GM12872 (cell line): Measurements from ENCODE around the gene OLFM1.

Experiments
- TF ChIP-seq, protein P1 (sequence below): IDR thresholded peaks from 3 replicates; pipeline ENCODE4 v1.5.1; 2011; ENCODE audit warnings: low read depth, mild to moderate bottlenecking, low read length, moderate library complexity; ENCODE audit not compliant: insufficient read depth

OLFM1 gene

DNA sequence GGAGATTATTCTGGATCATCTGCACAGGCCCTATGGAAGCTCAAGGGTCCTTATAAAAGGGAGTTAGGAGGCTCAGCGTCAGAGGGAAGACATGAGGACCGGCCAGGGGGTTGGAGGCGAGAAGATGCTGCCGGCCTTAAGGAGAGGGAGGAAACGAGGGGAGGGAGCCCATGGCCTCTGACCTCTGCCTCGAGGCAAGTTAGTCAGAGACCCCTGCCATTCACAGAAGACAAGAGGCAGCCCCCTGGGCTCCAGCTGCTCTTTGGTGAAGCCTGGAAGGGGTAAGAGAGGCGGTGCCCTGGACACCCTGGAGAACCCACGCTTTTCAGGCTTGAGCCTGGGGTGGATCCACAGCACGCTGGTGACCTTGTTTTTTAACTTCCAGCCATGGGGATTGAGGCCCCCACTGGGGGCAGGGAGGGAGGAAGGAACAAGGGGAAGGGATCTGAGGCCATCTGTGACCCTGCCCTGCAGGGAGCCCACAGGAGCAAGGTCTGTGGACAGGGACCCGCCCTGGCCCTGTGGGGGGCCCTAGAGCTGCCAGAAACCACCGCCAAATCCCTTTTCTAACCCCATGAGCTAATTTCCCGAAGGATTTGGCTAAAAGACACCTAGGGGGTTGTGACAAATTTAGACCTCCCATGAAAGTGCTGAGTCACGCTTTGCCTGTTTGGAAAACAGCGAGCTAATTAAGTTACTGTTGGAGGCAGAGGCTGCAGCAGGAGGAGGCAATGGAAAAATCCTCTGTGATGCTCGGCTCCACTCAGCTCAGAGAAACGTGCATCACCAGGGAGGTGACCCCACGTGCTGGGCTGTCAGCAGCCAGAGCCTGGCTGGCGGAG is 49.7 kb downstream of the OLFM1 start:
- TF ChIP-seq, protein P1, sequence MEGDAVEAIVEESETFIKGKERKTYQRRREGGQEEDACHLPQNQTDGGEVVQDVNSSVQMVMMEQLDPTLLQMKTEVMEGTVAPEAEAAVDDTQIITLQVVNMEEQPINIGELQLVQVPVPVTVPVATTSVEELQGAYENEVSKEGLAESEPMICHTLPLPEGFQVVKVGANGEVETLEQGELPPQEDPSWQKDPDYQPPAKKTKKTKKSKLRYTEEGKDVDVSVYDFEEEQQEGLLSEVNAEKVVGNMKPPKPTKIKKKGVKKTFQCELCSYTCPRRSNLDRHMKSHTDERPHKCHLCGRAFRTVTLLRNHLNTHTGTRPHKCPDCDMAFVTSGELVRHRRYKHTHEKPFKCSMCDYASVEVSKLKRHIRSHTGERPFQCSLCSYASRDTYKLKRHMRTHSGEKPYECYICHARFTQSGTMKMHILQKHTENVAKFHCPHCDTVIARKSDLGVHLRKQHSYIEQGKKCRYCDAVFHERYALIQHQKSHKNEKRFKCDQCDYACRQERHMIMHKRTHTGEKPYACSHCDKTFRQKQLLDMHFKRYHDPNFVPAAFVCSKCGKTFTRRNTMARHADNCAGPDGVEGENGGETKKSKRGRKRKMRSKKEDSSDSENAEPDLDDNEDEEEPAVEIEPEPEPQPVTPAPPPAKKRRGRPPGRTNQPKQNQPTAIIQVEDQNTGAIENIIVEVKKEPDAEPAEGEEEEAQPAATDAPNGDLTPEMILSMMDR, result no peak

DNA sequence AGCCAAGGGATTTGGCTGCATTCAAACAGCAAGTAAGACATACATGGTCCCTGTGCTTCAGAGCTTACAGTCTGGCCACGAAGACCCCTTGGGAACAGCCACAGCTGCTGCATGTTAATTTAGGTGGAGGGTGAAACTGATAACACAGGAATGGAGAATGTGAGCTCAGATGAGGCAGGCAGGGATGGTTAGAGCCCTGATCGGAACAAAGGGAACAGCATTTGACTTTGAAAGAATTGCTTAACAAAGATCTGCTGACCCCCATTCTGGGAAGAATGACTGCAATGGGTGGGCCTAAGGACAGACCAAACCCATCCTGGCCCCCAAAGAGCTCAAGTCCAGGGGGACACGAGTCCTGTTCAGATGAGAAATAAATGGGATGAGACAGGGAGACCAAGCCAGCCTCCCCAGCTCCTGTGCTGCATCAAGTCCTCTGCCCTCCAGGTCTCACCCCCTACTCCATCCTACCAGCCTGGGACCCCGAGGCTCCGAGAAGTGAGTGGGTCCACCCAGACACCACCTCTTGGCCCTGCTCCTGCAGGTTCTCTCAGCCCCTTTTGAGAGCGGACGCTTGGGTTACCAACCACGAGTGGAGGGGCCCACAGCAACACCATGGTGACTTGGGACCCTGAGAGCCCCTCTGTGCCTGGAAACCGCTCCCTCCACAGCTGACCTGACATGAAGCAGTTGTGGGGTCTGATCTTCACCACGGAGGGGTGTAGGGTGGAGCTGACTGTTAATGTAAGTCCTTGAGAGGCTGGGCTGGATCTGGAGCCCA is 50.8 kb downstream of the OLFM1 start:
- TF ChIP-seq, protein P1, result no peak

DNA sequence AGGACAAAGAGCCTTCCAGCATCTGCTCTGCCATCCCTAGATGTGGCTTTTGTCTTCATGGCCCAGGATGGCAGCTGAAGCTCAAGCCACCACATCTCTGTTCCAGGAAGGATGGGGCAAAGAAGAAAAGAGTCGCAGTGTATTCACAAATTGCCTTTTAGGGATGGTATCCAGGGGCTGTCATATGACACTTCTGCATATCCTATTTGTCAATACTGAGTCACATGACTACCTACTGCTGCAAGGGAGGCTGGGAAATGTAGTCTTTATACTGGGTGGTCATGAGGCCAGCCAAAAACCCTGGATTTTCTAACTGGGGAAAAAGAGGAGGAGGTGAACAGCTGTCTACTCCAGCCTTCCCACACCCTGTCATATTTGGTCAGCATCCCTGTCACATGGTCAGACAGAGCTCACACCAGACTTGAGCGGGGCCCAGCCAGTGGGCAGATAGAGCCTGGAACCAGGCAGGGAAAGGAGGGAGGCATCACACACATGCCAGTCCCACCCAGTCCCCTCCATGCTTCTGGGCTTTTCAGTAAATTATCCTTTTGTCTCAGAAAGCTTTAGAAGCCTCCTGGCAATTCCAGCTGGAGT is 52.0 kb downstream of the OLFM1 start:
- TF ChIP-seq, protein P1, result no peak

DNA sequence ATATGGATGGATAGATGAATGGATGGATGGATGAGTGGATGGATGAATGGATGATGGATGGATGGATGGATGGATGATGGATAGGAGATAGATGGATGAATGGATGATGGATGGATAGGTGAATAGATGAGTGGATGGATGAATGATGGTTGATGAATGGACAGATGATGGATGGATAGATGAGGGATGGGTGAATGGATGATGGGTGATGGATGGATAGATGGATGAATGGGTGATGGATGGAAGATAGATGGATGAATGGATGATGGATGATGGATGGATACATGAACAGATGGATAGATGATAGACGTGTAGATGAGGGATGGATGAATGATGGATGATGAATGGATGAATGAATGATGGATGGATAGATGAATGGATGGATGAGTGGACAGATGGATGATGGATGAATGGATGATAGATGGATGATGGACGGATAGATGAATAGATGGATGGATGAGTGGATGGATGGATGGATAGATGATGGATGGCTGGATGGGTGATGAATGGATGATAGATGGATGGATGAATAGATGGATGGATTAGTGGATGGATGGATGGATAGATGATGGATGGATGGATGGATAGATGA is 53.8 kb downstream of the OLFM1 start:
- TF ChIP-seq, protein P1, result no peak

DNA sequence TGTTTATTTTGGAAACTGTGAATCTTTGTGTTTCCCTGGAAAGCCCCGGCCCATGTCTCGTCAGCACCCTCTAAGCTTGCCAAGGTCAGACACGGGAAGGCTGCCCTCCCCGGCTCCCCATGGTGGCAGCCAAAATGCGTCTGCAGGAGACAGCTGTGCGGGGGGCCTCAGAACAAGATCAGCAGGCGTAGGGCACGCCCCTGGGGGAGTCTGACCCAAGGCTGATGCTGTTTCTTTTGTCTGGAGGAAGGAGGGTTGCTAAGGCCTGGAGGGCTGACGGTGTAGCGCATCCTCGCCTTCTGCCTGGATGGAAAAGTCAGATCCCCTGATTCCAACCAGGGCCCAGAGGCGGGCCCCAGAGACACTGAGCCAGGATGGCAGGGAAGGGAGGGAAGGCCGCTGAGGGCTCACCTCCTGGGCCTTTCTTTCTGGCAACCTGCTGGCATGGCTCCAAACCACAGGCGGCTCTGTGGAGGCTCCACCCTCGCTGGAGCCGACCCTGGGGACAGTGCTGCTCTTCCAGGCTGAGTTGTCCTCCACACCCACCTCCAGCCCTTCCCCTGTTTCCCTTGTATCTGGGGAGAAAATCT is 57.2 kb downstream of the OLFM1 start:
- TF ChIP-seq, protein P1, result no peak

DNA sequence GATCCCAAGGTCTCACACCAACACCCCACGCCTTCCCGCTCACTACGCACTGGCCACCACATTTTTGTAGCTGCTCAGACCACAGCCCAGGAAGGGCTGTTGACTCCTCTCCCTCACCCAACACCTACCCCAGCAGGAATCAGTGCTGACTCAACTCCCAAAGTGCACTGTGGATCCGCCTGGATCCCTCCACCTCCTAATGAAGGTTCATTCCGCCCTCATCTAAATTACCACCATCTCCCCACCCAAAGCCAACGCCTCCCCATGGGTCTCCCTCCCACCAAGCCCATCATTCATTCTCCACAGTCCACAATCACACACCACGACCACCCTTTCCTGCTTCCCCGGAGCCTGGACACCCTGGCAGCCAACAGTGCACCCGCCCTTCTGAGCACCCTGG is 57.8 kb downstream of the OLFM1 start:
- TF ChIP-seq, protein P1, result no peak
